Measurements from ENCODE around the gene SERPINE1.

GRCh38 chr7:101186194-101186593, 59.3 kb downstream of the SERPINE1 start:
- TF ChIP-seq CTCF (conservative IDR thresholded peaks at IDR 0.05; ENCODE audit: low read depth, low read length): no peak
- no peak for TF ChIP-seq RAD21 (IDR thresholded peaks at IDR 0.05; ENCODE audit: low read length)
- no peak for TF ChIP-seq RFX5 (IDR thresholded peaks at IDR 0.05; ENCODE audit: low read depth, low read length)

Data from IMR-90 (cell line).